Eye (tissue), 1 donor: Measurements from ENCODE around the gene RLIM.
"Not testable (repeated sequence)": the region's sequence is repeated elsewhere in the genome, so short reads cannot be mapped to it uniquely, and the experiment has no call there.

Experiments
- DNase-seq: peaks from one replicate; pipeline ENCODE4 v3.0.0-alpha.2; 2015

RLIM gene, protein sequence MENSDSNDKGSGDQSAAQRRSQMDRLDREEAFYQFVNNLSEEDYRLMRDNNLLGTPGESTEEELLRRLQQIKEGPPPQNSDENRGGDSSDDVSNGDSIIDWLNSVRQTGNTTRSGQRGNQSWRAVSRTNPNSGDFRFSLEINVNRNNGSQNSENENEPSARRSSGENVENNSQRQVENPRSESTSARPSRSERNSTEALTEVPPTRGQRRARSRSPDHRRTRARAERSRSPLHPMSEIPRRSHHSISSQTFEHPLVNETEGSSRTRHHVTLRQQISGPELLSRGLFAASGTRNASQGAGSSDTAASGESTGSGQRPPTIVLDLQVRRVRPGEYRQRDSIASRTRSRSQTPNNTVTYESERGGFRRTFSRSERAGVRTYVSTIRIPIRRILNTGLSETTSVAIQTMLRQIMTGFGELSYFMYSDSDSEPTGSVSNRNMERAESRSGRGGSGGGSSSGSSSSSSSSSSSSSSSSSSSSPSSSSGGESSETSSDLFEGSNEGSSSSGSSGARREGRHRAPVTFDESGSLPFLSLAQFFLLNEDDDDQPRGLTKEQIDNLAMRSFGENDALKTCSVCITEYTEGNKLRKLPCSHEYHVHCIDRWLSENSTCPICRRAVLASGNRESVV

DNA sequence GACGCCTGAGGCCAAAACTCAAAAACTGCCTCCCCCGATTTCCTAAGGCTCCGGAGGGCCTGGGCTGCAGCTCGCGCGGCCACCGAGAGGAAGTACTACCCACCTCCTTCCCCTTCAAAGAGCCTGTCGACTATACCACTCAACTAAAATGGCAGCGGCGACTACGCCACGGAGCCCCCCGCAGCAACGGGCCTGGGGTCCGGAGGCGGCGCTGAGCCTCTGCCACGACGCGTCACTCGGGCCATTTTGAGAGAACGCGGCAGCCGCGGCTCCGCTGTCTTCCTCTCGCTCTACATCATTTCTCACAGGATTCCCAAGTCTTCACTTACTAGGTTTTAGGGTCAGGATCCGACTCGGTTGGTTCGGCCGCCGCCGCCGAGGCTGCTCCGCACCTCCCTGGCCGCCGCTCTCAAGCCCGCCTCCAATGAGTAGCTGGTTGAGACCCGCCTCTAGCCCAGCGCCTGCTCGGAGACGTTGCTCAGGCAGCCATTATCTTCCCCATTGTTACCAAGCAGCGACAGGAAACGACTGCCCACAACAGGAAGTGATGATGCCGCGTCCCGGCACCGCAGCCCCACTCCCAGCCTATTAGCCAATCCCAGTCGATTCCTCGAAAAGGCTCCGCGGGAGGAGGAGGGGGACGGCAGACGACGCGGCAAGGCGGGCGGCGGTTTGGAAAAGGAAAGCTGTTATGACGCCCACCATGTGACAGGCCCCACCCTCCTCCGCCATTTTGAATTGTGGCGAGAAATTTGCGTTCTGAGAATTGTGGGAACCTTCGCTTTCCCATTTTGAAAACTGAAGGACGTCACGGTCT, at the start of gene RLIM:
RLIM (minus strand) TSS at position 532 of the 817 bp plus-strand sequence. CDS start 18,647 bp downstream, outside the sequence.
- peak; percentile 96 for DNase-seq

DNA sequence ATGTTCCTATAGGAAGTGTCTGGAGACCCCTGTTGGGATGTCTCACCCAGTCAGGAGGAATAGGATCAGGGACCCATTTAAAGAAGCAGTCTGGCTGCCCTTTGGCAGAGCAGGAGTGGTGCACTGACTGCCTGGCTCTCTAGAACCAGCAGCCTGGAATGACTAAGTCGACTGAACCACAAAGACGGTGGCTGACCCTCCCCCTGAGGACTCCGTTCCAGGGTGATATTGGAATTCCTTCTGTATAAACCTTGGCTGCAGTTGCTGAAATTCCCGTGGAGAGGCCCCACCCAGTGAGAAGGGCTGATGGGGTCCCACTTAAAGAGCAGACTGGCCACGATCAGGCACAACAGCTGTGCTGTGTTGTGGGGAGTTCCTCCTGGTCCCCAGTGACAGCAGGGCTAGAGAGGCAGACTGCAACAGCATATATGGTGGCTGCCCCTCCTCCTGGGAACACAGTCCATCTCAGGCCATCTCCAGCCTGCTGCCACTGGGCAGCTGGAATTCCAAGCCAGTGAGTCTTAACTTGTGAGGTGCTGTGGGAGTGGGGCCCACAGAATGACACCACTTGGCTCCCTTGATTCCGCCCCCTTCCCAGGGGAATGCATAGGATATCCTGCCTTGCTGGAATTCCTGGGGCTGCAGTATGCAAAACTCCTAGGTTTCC, 41.8 kb upstream of the RLIM start:
- no peak for DNase-seq

DNA sequence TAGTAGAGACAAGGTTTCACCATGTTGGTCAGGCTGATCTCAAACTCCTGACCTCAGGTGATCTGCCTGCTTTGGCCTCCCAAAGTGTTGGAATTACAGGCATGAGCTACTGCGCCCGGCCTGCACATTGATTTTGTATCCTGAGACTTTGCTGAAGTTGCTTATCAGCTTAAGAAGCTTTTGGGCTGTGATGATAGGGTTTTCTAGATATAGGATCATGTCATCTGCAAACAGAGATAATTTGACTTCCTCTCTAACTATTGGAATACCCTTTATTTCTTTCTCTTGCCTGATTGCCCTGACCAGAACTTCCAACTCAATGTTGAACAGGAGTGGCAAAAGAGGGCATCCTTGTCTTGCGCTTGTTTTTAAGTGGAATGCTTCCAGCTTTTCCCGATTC, 40.5 kb upstream of the RLIM start:
- not testable (repeated sequence) for DNase-seq

DNA sequence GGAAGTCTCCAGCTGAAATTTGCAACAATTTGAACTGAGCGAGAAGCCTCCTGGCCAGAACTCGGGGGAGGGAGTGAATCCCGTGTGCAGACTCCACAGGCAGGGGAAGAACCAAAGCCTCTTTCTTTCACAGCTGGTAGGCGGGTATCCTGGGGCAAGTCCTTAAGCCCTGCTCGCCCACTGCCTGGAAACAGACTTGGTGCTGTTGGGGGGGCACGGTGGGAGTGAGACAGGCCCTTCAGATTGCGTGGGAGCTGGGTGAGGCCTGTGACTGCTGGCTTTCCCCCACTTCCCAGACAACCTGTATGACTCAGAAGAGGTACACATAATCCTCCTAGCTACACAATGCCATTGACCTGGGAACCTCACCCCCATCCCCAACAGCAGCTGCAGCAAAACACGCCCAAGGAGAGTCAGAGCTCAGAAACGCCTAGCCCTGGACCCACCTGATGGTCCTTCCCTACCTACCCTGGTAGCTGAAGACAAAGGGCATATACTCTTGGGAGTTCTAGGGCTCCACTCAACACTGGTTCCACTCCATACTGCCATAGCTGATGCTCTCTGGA, 22.4 kb upstream of the RLIM start:
- DNase-seq: no peak

DNA sequence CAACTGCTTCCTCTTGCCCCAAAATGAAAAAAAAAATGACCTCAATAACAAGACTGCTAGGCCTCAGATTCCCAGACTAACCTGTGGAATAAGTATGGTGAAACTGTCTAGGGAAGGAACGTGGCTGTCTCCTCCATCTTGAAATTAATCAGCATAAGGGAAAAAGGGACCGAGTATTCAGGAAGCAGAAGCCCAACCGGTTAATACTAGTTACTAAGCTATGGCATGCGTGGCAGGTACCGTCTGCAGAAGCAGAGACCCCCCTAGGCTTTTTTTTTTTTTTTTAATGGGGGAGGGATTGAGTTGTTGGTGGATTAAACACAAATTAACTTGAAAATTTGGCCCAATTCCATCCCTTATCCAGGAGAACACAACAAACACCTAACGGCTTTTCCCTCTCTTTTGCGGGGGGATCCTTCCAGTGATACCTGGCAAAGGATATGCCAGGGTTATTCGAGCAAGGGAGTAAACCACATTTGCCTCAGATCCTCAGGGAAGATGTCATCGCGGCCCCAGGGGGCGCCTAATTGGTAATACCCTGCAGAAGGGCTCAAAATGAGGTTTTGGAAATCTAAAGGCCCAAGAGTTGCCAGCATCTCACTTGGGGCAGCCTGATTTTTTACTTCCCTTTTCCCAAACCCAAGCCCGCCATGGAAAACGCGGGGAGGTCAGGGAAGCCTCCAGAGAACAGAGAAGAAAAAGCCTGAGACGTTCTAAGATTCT, 893 bp downstream of the RLIM start:
- DNase-seq: peak; percentile 61

DNA sequence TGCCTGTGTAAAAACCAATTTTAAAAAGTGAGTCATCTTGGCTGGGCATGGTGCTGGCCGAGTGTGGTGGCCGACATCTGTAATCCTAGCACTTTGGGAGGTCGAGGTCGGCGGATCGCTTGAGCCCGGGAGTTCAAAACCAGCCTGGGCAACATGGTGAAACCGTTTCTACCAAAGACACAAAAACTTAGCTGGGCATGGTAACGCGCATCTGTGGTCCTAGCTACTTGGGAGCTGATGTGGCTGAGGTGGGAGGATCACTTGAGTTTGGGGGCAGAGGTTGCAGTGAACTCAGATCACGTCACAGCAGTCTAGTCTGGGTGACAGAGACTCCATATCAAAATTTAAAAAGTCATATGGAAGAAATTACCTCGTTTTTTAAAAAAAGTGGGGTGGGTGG, 7.6 kb downstream of the RLIM start:
- no peak for DNase-seq

DNA sequence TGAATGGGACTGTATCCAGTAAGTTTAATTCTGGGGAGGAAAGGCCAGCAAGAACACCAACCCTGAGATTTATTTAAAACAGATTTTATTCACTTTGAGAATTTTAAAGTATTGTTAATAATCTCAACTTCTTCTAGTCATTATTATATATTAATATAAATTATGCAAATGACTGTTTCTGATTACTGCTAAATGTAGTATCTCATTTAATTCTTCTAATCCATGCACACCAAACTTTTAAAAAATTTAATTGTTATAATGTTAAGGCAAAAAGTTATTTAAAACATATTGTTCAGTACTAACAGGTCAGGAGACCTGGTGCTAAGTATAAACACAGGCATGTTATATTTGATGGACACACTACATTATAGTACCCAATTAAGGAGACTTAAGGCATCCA, 8.1 kb downstream of the RLIM start:
- no peak for DNase-seq

DNA sequence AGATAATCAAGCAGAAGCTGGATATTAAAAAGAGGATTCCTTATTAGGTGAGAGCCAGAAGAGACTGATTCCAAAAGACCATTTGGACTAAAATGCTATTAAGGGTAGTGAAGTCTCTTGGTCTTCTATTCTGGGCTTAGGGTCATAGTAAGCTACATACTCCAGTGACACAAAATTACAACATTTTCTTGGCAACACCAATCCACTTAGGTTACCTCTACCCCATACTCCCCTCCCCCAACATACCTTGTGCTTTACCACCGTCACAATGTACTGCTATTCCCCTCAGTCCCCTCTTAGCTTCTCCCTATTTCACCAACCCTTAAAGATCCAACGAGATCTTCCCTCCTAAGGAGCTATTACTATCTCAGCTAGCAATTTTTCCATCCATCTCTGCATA, 11.4 kb downstream of the RLIM start:
- no peak for DNase-seq

DNA sequence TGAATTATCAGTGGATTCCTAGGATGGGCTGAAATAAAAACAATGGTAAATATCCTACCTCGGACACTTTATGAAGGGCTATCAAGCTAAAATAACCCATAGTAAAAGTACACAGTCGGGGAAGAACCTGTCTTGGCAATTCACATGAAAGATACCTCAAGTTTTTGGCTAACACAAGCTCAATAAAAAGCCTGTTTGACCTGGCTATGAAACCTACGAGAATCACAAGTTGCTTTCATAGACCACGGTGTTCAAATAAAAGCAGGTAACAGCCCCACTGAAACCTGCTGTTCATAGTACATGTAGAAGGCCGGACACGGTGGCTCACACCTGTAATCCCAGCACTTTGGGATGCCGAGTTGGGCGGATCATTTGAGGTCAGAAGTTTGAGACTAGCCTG, 12.3 kb downstream of the RLIM start:
- no peak for DNase-seq

DNA sequence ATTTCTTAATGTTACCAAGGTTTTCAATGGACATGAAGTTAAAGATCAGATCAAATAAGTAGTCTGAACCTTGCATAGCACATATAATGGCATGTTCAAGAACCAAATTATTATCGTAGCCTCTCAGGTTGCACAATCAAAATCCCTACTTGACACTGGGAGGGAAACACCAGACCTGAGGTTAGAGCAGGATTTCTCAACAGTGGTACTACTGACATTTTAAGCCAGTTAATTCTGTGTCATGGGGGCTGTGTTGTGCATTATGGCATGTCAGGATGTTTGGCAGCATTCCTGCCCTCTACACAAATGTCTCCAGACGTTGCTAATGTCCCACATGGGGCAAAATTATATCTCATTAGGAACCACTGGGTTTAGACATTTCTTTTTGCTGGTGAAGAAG, 20.8 kb downstream of the RLIM start:
- DNase-seq: no peak

DNA sequence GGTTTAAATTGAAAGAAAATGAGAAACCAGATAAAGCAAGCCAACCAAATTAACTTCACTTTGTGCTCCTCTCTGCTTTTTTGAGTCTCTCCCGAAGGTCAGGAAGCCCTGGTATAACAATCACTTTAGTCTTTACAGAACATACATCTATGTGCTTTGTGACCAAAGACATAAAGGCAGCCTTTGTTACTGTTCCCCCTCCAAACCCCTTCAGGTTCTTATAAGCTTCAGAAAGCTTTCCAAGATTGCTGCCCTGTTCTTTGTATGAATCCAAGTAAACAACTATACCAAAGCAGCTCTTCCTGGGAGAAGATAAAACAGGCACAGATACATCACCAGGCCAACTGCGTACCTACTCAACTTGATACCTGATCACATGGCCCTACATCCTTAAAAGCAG, 28.7 kb downstream of the RLIM start:
- DNase-seq: no peak

DNA sequence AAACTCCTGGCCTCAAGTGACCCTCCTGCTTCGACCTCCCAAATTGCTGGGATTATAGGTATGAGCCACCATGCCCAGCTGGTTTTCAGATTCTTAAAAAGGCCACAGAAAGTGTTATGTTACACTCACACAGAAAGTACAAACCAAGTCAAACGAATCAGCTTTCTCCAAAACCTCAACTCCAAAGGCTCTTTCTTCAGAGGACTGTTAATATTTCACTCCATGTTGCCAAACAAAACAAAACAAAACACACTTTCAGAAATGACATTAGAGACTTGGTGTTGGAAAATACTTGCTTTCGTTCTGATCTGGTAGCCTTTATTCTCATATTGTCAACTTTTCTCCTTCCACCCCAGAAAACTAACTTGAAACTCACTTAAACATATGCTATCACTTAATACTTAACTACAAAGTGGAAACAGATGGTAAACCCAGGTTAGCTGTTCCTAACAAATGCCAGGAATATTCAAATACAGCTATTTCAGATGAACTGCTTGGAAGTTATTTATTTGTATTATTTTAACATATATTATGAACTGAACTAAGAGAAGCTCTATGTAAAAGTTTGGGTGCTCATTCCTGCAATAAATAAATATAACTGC, 34.7 kb downstream of the RLIM start:
- DNase-seq: peak; percentile 21

DNA sequence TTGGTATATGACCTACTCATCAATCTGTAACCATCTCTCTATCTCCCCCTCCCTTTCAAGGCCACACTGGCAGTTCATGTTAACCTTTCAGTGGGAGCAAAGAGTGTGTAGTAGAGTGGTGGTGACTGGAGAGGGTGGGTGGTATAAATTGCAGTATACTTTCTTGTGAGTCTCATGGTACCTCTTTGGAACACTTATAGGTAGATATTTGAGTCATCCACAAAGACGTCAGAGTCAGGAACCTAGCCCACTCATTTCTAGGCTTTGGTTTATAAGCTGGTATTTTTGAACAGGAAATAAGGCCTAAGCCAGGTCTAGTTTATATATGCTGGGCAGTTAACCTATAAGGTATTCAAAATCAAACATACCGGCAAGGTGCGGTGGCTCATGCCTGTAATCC, 36.3 kb downstream of the RLIM start:
- DNase-seq: no peak

DNA sequence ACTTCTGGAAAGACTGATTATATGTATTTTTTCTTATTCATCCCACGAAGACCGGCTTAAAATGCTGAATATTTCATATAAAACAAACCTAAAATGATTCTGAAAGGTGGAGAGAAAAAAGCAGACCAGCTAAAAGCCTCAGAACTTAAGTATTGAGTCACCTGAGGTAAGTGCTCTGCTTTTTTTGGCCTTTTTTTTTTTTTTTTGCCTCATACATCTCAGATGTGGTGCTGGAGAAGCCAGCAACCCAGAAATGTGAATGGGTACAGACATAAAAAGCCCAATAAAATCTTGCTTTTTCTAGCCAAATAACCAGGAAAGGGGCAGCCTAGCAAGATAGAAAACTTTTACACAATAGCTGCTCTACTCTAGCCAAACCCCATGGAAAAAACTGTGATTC, 57.0 kb downstream of the RLIM start:
- DNase-seq: no peak

DNA sequence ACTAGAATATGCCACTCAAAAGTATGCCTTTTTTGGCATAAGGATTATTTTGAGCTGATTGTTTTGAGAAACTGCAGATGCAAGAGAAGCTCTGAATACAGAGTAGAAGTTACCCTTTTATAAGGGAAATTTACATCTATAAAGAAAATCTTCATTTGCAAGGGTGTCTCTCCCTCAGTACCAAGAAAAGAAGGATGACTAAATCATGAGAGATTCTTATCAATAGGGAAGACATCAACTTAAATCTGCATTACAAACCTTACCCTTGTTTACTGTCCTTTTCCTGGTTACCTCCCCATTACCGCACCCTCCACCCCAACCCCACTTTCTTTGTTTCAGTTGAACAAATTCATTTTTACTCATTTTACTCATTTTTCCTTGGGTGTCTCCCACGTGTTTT, 62.5 kb downstream of the RLIM start:
- DNase-seq: no peak

DNA sequence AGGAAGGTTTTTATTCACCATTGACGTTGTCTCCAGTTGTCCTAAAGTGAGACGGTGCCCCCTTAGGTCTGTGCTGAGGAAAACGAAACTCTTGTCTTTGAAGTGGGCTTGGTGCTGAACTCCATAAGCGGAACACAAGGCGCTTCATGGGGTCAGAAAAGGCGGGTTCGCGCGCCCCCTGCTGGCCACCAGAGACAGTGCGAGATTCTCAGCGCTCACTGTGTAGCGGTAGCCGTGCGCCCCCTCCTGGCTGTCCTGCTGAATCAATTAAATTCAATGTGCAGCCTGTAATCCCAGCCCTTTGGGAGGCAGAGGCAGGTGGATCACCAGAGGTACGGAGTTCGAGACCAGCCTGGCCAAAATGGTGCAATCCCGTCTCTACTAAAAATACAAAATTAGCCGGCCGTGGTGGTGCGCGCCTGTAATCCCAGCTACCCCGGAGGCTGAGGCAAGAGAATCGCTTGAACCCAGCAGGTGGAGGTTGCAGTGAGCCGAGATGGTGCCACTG, 64.1 kb downstream of the RLIM start:
- peak; percentile 89 for DNase-seq

DNA sequence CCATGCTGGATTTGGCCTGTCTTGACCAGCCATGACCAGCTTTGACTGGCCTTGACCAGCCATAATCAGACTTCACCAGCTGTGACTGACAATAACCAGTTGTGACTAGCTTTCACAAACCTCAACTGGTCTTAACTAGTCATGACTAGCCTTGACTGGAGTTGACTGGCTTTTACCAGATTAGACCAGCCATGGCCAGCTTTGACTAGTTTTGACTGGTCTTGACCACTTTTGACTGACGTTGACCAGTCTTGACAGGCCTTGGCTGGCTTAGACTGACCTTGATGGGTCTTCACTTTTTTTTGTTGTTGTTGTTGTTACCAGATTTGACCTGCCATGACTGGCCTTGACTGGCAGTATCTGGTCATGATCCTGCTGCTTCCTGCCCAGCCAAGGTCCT, 67.4 kb downstream of the RLIM start:
- no peak for DNase-seq

DNA sequence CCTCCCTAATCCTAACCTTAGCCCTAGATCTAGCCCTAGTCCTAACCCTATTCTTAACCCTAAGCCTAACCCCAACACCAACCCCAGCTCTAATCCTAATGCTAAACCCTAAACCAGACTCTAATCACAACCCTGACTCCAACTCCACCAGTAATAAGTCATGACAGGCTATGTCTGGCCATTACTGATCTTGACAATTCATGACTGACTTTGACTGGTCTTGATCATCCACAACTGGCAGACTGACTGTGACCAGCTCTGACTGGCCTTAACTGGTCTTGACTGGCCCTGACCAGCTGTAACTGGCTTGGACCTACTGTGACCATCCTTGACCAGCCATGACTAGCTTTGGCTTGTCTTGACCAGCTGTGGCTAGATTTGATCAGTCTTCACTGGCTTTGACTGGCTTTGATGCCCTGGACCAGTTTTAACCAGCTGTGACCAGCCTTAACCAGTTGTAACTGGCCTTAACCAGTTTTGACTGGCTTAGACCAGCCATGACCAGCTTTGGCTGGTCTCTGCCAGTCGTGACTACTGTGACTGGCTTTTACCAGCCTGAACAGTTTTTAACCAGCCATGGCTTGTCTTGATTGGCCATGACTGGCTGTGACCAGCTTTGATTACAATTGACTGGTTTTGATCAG, 68.4 kb downstream of the RLIM start:
- DNase-seq: no peak

DNA sequence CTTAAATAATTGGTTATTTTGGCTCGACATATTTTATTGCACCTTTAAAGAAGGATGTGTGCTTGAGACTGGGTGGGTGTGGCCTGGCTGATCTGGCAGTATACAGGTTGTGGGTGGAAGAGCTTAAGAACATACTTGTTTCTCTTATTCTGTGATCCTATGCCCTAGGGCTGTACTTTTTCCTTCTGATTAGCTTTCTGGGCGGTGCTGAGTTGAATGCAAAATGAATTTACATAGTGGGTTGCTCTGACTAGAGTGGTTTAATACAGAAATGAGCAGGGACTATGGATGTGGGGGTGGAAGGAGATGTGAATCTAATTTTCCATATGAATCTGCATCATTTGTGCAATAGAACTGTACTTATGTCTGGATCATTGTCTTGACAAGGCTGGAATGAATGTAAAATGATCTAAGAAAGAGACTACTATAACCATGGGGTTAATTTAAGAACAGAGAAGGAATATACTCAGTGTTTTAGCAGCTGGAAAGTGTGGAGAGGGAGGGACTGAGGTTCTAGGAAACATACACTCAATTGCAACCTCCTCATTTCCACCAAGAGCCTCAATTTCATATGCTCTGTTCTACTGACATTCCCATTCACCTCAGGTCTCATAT, 73.7 kb downstream of the RLIM start:
- DNase-seq: no peak

DNA sequence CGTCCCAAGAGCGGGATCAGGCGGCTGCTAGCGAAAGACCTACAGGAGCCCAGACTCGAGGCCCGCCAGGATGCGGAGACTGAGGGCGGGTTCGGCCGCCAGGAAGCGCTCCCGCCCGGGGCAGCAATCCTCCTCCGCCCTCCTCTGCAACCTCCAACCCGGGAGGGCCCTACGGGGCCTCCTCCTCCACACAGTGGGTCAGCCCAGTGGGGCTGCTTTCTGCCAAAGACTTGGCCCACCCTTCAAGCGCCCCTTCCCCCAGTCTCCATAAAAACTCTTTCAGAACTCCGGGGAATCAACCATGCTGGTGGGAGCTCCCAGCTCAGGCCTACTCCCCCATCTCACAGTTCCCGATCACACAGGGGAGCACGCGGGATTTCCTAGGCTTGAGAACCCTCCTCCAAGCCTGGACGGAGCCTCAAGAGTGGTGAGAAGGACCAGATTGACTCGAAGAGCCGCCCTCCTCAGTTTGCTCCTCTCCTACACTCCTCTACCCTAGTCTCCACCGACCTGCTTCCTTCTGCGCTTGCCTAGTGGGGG, 77.5 kb downstream of the RLIM start:
- DNase-seq: peak; percentile 65
